Neuronal stem cell (in vitro differentiated cells): ENCODE measurements around the gene MRPL43.

Source experiments
- DNase-seq: peaks from one replicate; pipeline ENCODE4 v3.0.0-alpha.2; 2013; ENCODE audit warnings: low spot score
- H2AFZ ChIP-seq: one replicate; pipeline ENCODE4 v1.6.1; 2013; ENCODE audit warnings: mild to moderate bottlenecking, low read length, inconsistent platforms
- H2AK5ac ChIP-seq: 2 replicates; pipeline ENCODE4 v1.6.1; 2013; ENCODE audit warnings: low read depth, mild to moderate bottlenecking, inconsistent platforms, low read length, moderate library complexity, mixed read lengths
- H2BK120ac ChIP-seq: 2 replicates; pipeline ENCODE4 v1.6.1; 2013; ENCODE audit warnings: low read depth, mild to moderate bottlenecking, inconsistent platforms, low read length, moderate library complexity, mixed read lengths
- H2BK12ac ChIP-seq: one replicate; pipeline ENCODE4 v1.6.1; 2013; ENCODE audit warnings: low read length, inconsistent platforms
- H2BK15ac ChIP-seq: 2 replicates; pipeline ENCODE4 v1.6.1; 2013; ENCODE audit warnings: mild to moderate bottlenecking, low read length, inconsistent platforms, mixed read lengths
- H2BK5ac ChIP-seq: one replicate; pipeline ENCODE4 v1.6.1; 2013; ENCODE audit warnings: inconsistent platforms, mild to moderate bottlenecking, low read length, moderate library complexity
- H3K14ac ChIP-seq: one replicate; pipeline ENCODE4 v1.6.1; 2013; ENCODE audit warnings: low read length, inconsistent platforms
- H3K18ac ChIP-seq: 2 replicates; pipeline ENCODE4 v1.6.1; 2013; ENCODE audit warnings: low read length, inconsistent platforms
- H3K23ac ChIP-seq: 2 replicates; pipeline ENCODE4 v1.6.1; 2013; ENCODE audit warnings: low read depth, mild to moderate bottlenecking, mixed read lengths, low read length, inconsistent platforms; ENCODE audit not compliant: poor library complexity
- H3K27ac ChIP-seq: replicated peaks from 3 replicates; pipeline ENCODE4 v1.5.1; 2013; ENCODE audit warnings: low read length, inconsistent platforms
- H3K27me3 ChIP-seq, 3 experiments: 2 replicates each; pipeline ENCODE4 v1.6.1; 2013; ENCODE audit warnings: low read length in 3 of 3, mild to moderate bottlenecking in 2 of 3, inconsistent platforms in 1 of 3, low read depth in 1 of 3, mixed read lengths in 1 of 3, moderate library complexity in 1 of 3; ENCODE audit not compliant: control insufficient read depth in 3 of 3, insufficient read depth in 3 of 3
- H3K36me3 ChIP-seq, 2 donors: replicated peaks in 1 of 2; 2 replicates each; pipeline ENCODE4 v1.6.1; 2013; ENCODE audit warnings: low read length in 2 of 2; ENCODE audit not compliant: control insufficient read depth in 2 of 2, insufficient read depth in 2 of 2
- H3K4ac ChIP-seq: 2 replicates; pipeline ENCODE4 v1.6.1; 2013; ENCODE audit warnings: inconsistent platforms, mild to moderate bottlenecking, low read length, moderate library complexity
- H3K4me1 ChIP-seq, 2 donors: 1 replicate in 1 of 2; 2 replicates in 1 of 2; pipeline ENCODE4 v1.6.1; 2013; ENCODE audit warnings: low read length in 2 of 2, low read depth in 1 of 2; ENCODE audit not compliant: control insufficient read depth in 2 of 2, insufficient read depth in 1 of 2
- H3K4me2 ChIP-seq: one replicate; pipeline ENCODE4 v1.6.1; 2013; ENCODE audit warnings: mild to moderate bottlenecking, low read length, inconsistent platforms; ENCODE audit not compliant: insufficient read depth, poor library complexity, severe bottlenecking
- H3K4me3 ChIP-seq, 2 donors: 2 replicates each; pipeline ENCODE4 v1.5.1; 2013; ENCODE audit warnings: low read length in 2 of 2, mild to moderate bottlenecking in 2 of 2, inconsistent platforms in 1 of 2, moderate library complexity in 1 of 2
- H3K79me1 ChIP-seq: one replicate; pipeline ENCODE4 v1.6.1; 2013; ENCODE audit warnings: low read depth, mild to moderate bottlenecking, inconsistent platforms, low read length, moderate library complexity
- H3K9ac ChIP-seq: one replicate; pipeline ENCODE4 v1.6.1; 2013; ENCODE audit warnings: mild to moderate bottlenecking, low read depth, low read length, inconsistent platforms; ENCODE audit not compliant: poor library complexity
- H3K9me3 ChIP-seq, 2 donors: replicated peaks in 1 of 2; 2 replicates each; pipeline versions ENCODE3 to v1.6.1; 2013; ENCODE audit warnings: low read length in 2 of 2, mild to moderate bottlenecking in 2 of 2, inconsistent platforms in 1 of 2, low read depth in 1 of 2, mixed read lengths in 1 of 2, moderate library complexity in 1 of 2; ENCODE audit not compliant: control insufficient read depth in 2 of 2, insufficient read depth in 1 of 2
- H4K8ac ChIP-seq: one replicate; pipeline ENCODE4 v1.6.1; 2013; ENCODE audit warnings: low read depth, mild to moderate bottlenecking, inconsistent platforms, low read length, moderate library complexity
- H4K91ac ChIP-seq: one replicate; pipeline ENCODE4 v1.6.1; 2013; ENCODE audit warnings: low read length, low read depth, mild to moderate bottlenecking, inconsistent platforms; ENCODE audit not compliant: poor library complexity
- WGBS, 2 donors: extraction: QIAGEN DNeasy Blood & Tissue Kit; methylation state at CpG; one replicate each; pipeline ENCODE4 v1.1.7; 2013; ENCODE audit warnings: missing lambda C conversion rate in 2 of 2, mixed read lengths in 1 of 2; ENCODE audit not compliant: insufficient read length in 2 of 2, insufficient replicate concordance in 1 of 2; ENCODE audit errors: extremely low coverage in 2 of 2; 5-methylcytosine and 5-hydroxymethylcytosine counted together

The MRPL43 gene

DNA sequence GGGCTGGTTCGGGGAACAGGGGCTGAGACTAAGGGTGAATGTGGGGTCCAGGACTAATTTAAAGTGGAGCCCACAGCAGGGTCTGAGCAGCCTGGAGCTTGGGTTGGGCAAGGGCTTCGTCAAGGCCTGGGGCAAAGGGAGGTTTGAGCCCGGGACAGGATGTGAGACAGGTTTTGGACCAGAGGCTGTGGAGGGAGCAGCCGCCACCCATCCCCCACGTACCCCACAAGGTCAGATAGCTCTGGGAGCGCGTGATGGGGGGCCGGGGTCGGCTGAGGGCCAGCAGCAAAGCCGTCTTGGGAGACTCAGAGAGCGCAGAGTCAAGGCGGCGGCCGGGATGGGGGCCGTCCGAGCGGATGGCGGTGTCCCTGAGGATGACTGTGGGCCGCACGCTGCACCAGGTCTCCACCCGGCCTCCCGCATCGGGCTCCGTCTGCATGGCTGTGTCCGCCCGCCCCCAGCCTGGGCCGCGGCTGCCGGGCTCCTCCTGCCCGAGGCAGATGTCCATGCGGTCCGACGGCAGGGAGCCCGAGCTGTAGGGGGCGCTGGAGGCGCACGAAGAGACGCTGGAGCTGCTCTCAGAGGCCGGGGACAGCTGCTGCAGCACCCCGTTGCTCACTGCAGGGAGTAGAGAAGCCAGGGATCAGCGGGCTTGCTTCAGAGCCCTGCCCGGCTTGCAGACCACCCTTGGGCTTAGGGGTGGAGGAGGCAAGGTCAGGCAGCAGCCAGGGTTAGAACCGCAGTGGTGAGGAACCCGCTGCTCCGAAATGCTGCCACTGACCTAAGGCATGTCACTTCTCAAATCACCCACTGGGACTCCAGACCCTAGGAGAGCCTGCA, 31.5 kb upstream of the MRPL43 start:
- no peak overlapping the region for H2BK12ac ChIP-seq
- H2AK5ac ChIP-seq = no peak overlapping the region
- H3K27ac ChIP-seq = no peak overlapping the region
- peak overlapping the region; percentile 95 for H3K14ac ChIP-seq
- peak overlapping the region in 1 of 2 donors; percentile 7 for H3K4me3 ChIP-seq
- H2BK15ac ChIP-seq = no peak overlapping the region
- peak overlapping the region; percentile 74 for H3K9ac ChIP-seq
- H3K79me1 ChIP-seq = peaks cover 1% of the 10 kb centered on the region
- peaks cover 7% of the 10 kb centered on the region in 2 donors for H3K4me1 ChIP-seq
- no CpG with 5 or more reads among the region's 45 CpGs for WGBS, 2 donors
- peak overlapping the region; percentile 74 for H4K8ac ChIP-seq
- peaks cover 0 to 2% of the 10 kb centered on the region in 2 donors for H3K9me3 ChIP-seq
- no peak for DNase-seq
- no peak overlapping the region for H4K91ac ChIP-seq
- H2BK120ac ChIP-seq = no peak overlapping the region
- no peak overlapping the region for H2BK5ac ChIP-seq
- no peaks in the 10 kb centered on the region for H3K36me3 ChIP-seq
- H2AFZ ChIP-seq = peak overlapping the region; percentile 79
- H3K18ac ChIP-seq = peak overlapping the region; percentile 60
- H3K4me2 ChIP-seq = peak overlapping the region; percentile 43
- no peak overlapping the region for H3K4ac ChIP-seq
- H3K27me3 ChIP-seq = peaks cover 10 to 73% (median 40%) of the 10 kb centered on the region in 3 experiments
- H3K23ac ChIP-seq = peak overlapping the region; percentile 0

DNA sequence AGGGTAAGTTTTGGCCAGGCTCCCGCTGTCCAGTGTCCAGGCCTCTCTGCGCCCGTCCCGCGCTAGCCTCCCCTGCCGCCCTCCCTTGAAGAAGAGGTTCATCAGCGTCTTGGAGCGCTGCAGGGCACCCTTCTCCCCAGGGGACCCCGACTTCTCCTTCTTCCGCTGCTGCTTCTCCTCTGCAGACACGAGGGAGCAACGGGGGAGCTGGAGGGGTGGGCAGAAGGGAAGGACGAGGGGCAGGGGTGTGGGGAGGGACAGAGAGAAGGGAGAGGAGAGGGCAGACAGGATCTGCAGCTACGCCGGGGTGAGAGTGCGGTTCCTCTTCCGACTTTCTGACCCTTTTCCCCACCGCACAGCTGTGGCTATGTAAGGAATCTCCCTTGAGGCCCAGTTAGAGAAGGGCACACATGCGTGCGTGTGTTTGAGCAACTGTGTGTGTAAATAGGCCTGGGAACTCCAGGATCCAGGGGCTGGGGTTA, 30.9 kb upstream of the MRPL43 start:
- Histone ChIP-seq H2BK5ac (no peak overlapping the region), H3K4me2 (no peak overlapping the region), H3K27me3 (peaks cover 10 to 68% (median 40%) of the 10 kb centered on the region in 3 experiments), H3K18ac (peak overlapping the region; percentile 88), H4K8ac (no peak overlapping the region), H2BK12ac (no peak overlapping the region), H3K27ac (no peak overlapping the region), H2AFZ (peak overlapping the region; percentile 79), H3K4me1 (peaks cover 7 to 9% of the 10 kb centered on the region in 2 donors), H3K9me3 (peaks cover 0 to 2% of the 10 kb centered on the region in 2 donors), H3K79me1 (peaks cover 1% of the 10 kb centered on the region), H4K91ac (no peak overlapping the region), H3K4me3 (no peak overlapping the region), H3K36me3 (no peaks in the 10 kb centered on the region), H3K9ac (no peak overlapping the region), H3K23ac (peak overlapping the region; percentile 49), H3K14ac (no peak overlapping the region), H2BK120ac (no peak overlapping the region), H3K4ac (no peak overlapping the region), H2AK5ac (no peak overlapping the region), H2BK15ac (peak overlapping the region; percentile 93)
- no peak for DNase-seq
- WGBS, 2 donors = no CpG with 5 or more reads among the region's 20 CpGs

DNA sequence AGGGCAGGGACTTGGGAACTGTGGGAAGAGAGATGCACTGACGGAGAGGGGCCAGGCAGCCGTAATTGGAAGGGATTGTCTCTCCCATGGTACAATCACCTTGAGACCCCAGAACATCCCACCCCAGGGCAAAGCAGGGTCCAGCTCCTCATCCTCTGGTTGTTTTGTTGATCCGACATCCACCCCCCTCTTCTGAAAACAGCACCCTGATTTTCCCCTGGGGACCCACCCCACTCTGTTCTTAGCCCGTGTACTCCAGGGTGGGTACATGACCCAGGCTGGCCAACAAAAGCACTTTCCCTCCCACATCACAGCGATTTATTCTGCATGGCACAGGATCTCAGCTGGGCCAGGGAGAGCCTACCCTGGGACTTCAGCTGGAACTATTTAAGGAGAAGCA, 29.5 kb upstream of the MRPL43 start:
- Histone ChIP-seq H3K27me3 (peaks cover 10 to 64% (median 40%) of the 10 kb centered on the region in 3 experiments), H3K27ac (no peak overlapping the region), H2BK12ac (no peak overlapping the region), H3K9me3 (peaks cover 0 to 2% of the 10 kb centered on the region in 2 donors), H3K9ac (no peak overlapping the region), H3K4me1 (peaks cover 9 to 12% of the 10 kb centered on the region in 2 donors), H3K14ac (no peak overlapping the region), H2BK120ac (no peak overlapping the region), H4K8ac (no peak overlapping the region), H3K4ac (no peak overlapping the region), H3K36me3 (no peaks in the 10 kb centered on the region), H2AK5ac (no peak overlapping the region), H2BK5ac (no peak overlapping the region), H2BK15ac (no peak overlapping the region), H3K79me1 (peaks cover 1% of the 10 kb centered on the region), H3K4me3 (no peak overlapping the region), H3K23ac (no peak overlapping the region), H3K18ac (no peak overlapping the region), H3K4me2 (no peak overlapping the region), H2AFZ (no peak overlapping the region), H4K91ac (no peak overlapping the region)
- no peak for DNase-seq
- WGBS, 2 donors = no CpG with 5 or more reads among the region's 5 CpGs

DNA sequence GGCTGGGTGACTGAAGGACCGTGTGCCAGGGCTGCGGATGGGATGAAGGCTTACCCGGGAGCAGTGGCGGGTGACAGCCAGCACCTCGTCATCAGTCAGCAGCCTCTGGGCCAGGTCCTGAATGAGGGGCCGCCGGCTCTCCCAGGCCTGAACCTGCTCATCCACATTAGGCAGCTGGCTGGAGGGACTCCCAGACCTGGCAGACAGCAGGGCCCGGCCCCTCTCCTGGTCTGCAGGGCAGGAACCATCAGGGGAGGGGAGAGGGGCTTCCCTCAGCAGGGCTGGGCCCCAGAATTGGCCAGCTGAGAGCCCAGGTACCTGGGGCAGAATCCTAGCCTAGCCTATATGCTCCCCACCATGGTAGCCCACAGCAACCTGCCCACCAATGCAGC, 28.3 kb upstream of the MRPL43 start:
- Histone ChIP-seq H2BK12ac (no peak overlapping the region), H3K79me1 (peaks cover 1% of the 10 kb centered on the region), H3K27me3 (peaks cover 10 to 52% (median 37%) of the 10 kb centered on the region in 3 experiments), H3K36me3 (no peaks in the 10 kb centered on the region), H3K4me2 (no peak overlapping the region), H2BK5ac (no peak overlapping the region), H2AK5ac (peak overlapping the region; percentile 32), H2AFZ (no peak overlapping the region), H3K23ac (no peak overlapping the region), H3K4me1 (peaks cover 9 to 14% of the 10 kb centered on the region in 2 donors), H3K18ac (no peak overlapping the region), H4K91ac (no peak overlapping the region), H3K27ac (no peak overlapping the region), H2BK120ac (no peak overlapping the region), H3K9ac (no peak overlapping the region), H3K14ac (no peak overlapping the region), H4K8ac (no peak overlapping the region), H3K4me3 (no peak overlapping the region), H3K9me3 (peaks cover 0 to 2% of the 10 kb centered on the region in 2 donors), H3K4ac (no peak overlapping the region), H2BK15ac (no peak overlapping the region)
- no peak for DNase-seq
- WGBS, 2 donors = no CpG with 5 or more reads among the region's 8 CpGs
